Mucosa of stomach (tissue), 1 donor: ENCODE measurements around the gene PBX3.

Experiments
- H3K27me3 ChIP-seq: one replicate; pipeline ENCODE4 v1.7.0; 2013; ENCODE audit warnings: mild to moderate bottlenecking, low read length; ENCODE audit not compliant: control insufficient read depth, insufficient read depth
- H3K36me3 ChIP-seq: one replicate; pipeline ENCODE4 v1.7.0; 2013; ENCODE audit warnings: low read length; ENCODE audit not compliant: control insufficient read depth, insufficient read depth
- H3K4me1 ChIP-seq: one replicate; pipeline ENCODE4 v1.7.0; 2013; ENCODE audit warnings: mild to moderate bottlenecking, low read length; ENCODE audit not compliant: control insufficient read depth, insufficient read depth
- H3K4me3 ChIP-seq: one replicate; pipeline ENCODE4 v1.7.0; 2013; ENCODE audit warnings: low read length
- H3K9ac ChIP-seq: one replicate; pipeline ENCODE4 v1.7.0; 2013; ENCODE audit warnings: mild to moderate bottlenecking, low read length, moderate library complexity
- H3K9me3 ChIP-seq: one replicate; pipeline ENCODE4 v1.7.0; 2013; ENCODE audit warnings: mild to moderate bottlenecking, low read length, moderate library complexity; ENCODE audit not compliant: control insufficient read depth
- donor health status: Pancreatic carcinoma.

PBX3 gene

DNA sequence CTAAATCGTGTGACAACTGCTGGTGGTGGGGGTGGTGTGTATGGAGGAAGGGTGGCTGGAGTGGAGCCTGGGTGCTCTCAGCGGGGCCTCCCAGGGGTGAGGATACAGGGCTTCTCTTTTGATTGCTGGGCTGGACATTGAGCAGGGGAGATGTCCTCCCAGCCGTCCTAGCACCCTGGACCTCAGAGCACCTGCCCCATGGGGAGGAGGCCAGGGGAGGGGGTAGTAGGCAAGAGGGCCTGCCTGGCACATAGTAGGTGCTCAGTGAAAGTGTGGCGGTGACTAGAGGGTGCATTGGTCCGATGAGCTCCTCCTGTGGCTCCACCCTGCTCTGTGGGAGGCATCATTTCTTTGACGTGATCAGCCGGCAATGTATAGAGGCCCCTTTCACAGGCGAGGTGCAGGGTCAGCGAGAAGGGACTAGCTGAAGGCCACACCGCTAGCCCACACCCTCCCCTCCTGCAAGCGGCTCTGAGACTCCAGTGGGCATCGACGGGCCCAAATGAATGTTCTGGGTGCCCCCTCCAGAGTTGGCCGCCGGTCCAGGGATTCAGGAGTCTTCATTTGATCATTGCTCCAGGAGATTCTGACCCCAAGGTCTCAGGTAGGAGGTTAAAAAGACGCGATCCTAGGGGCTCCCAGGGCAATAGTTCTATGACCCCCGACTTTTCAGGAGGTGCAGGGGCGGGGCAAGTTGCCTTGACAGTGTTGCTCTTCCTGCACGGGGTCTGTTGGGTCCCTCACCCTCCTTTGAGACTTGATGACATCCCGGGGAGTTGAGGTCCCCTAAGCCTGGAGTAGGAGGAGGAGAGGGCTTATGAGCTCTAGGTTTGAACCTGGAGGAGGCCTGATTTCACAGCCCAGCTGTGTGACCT is 255.5 kb downstream of the PBX3 start:
- no peaks in the 10 kb centered on the region for H3K36me3 ChIP-seq
- H3K9ac ChIP-seq, result no peak overlapping the region
- H3K4me1 ChIP-seq, result no peaks in the 10 kb centered on the region
- H3K9me3 ChIP-seq, result no peaks in the 10 kb centered on the region
- no peak overlapping the region for H3K4me3 ChIP-seq
- H3K27me3 ChIP-seq, result peaks cover 3% of the 10 kb centered on the region

DNA sequence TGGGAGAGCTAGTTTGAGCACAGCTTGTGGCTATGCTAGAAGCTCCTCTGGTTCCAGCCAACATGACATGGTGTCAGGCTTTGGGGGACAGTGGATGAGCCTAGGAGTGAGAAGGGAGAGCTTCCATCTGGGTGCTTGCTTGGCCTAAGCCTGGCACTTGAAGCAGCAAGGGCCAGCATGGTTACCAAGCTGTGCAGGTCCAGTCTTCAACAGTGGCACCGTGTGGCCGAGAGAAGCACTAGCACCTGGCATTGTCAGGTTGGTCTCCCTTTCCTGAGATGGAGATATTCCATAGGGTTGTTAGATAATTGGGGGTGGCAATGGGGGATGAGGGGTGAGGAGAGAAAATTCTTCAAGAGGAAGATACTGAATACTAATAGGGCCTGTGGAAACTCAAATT is 261.9 kb downstream of the PBX3 start:
- H3K9ac ChIP-seq, result no peak overlapping the region
- H3K4me3 ChIP-seq, result no peak overlapping the region
- no peaks in the 10 kb centered on the region for H3K27me3 ChIP-seq
- no peaks in the 10 kb centered on the region for H3K36me3 ChIP-seq
- H3K9me3 ChIP-seq, result no peaks in the 10 kb centered on the region
- no peaks in the 10 kb centered on the region for H3K4me1 ChIP-seq

DNA sequence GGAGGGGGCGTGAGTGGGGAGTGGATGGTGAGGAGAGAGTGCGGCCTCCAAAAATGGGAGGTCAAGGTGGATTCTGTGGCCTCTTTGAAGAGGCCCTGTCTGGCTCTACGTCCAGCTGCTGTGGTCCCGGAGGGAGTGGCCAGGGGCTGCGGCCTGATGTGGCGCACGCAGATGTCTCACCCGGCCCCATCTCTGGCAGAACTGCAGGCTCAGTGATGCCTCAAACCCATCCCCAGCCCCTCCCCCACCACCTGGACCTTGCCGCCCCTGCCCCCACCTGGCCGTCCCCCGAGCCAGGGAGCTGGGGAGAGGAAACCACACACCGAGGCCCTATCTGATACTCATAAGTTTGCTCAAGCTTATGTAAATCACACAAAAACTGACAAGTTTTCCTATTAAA is 267.6 kb downstream of the PBX3 start:
- H3K4me3 ChIP-seq, result no peak overlapping the region
- no peak overlapping the region for H3K9ac ChIP-seq
- H3K27me3 ChIP-seq, result no peaks in the 10 kb centered on the region
- H3K36me3 ChIP-seq, result no peaks in the 10 kb centered on the region
- no peaks in the 10 kb centered on the region for H3K9me3 ChIP-seq
- no peaks in the 10 kb centered on the region for H3K4me1 ChIP-seq

DNA sequence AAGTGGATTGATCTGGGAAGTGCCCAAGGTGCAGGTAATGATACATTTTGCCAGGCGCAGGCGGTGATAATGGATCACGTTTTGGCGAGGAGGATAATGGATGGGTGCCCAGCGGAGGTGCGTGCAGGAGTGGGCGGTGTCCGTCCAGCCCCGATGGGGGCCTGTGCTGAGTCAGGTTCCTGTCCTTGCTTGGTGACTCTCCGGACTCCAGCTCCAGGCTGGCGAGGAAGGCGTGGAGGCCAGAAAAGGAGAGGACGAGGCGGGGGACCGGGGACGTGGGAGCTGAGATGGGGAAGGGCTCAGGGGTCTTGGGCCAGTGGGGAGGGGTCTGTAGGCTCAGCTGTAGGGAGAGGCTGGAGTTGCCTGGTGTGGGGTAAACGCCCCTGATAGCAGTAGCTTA is 268.3 kb downstream of the PBX3 start:
- no peaks in the 10 kb centered on the region for H3K9me3 ChIP-seq
- no peak overlapping the region for H3K9ac ChIP-seq
- H3K36me3 ChIP-seq, result no peaks in the 10 kb centered on the region
- H3K4me3 ChIP-seq, result no peak overlapping the region
- no peaks in the 10 kb centered on the region for H3K27me3 ChIP-seq
- no peaks in the 10 kb centered on the region for H3K4me1 ChIP-seq

DNA sequence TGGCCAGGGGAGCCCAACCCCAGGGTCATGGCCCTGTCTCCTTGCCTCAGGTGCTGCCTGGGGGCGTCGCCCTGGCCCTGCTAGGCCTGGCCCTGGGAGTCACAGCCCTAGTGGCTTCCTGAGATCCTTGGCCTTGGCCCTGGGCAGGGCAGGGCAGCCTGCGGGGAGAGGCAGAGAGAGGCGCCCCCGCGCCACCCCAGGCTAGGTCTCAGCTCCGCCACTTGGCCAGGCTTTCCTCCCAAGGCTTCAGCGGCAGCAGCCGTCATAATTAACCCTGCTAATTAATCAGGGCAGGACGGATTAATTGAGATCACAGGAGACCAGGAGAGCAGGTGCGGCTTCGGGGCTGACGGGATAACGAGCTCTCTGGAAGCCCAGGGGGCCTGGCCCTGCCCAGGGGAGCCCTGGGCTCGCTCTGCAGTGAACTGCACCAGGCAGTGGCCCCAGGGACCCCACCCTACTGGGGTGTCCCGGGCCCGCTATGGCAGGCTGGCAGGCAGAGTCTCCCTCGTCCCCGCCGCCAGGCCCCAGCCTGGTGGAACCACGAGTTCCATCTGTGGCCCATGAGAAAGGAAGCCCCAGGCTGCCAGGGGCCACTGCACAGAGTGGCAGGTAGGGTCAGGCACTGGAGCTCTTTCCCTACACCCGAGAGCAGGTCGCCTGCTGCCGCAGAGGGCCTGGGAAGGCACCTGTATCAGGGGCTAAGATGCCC is 269.6 kb downstream of the PBX3 start:
- H3K36me3 ChIP-seq, result no peaks in the 10 kb centered on the region
- no peak overlapping the region for H3K4me3 ChIP-seq
- no peaks in the 10 kb centered on the region for H3K4me1 ChIP-seq
- no peaks in the 10 kb centered on the region for H3K9me3 ChIP-seq
- no peak overlapping the region for H3K9ac ChIP-seq
- H3K27me3 ChIP-seq, result no peaks in the 10 kb centered on the region
